Glutamatergic neuron (in vitro differentiated cells): ENCODE data around the gene GNB1. TPM values are rescaled to one million over a fixed set of nuclear protein-coding genes. Genes with fewer than 3 reads are reported as not detected.
A peak's percentile ranks its signal among the peaks of the same experiment; 100 is the strongest.

Source experiments
- DNase-seq: peaks from one replicate; pipeline ENCODE4 v3.0.0; 2022
- H3K27ac Mint-ChIP-seq: one replicate; pipeline ENCODE4 v1.8.0; 2020; ENCODE audit warnings: mild to moderate bottlenecking, mixed read lengths, inconsistent platforms; ENCODE audit not compliant: unreplicated experiment
- H3K27me3 Mint-ChIP-seq: one replicate; pipeline ENCODE4 v1.8.0; 2020; ENCODE audit warnings: mild to moderate bottlenecking, moderate library complexity, mixed read lengths, inconsistent platforms; ENCODE audit not compliant: unreplicated experiment
- H3K36me3 Mint-ChIP-seq: one replicate; pipeline ENCODE4 v1.8.0; 2020; ENCODE audit warnings: mild to moderate bottlenecking, mixed read lengths, inconsistent platforms; ENCODE audit not compliant: unreplicated experiment
- H3K4me1 Mint-ChIP-seq: one replicate; pipeline ENCODE4 v1.8.0; 2020; ENCODE audit warnings: mild to moderate bottlenecking, low read depth, mixed read lengths, inconsistent platforms; ENCODE audit not compliant: unreplicated experiment
- H3K4me3 Mint-ChIP-seq: one replicate; pipeline ENCODE4 v1.8.0; 2020; ENCODE audit warnings: mild to moderate bottlenecking, mixed read lengths, inconsistent platforms; ENCODE audit not compliant: unreplicated experiment
- H3K9me3 Mint-ChIP-seq: one replicate; pipeline ENCODE4 v1.8.0; 2020; ENCODE audit warnings: mild to moderate bottlenecking, moderate library complexity, mixed read lengths, inconsistent platforms; ENCODE audit not compliant: unreplicated experiment
- total RNA-seq: library from RNA; stranded (reverse); fragmentation: NEBNext Ultra II Directional; extraction: Animal tissue kit (Norgen Biotek cat#: 25700); gene quantifications from one replicate; pipeline ENCODE4 v1.2.1, GENCODE V29; 2021; ENCODE audit not compliant: unreplicated experiment
- TF ChIP-seq, protein P1 (sequence below): fragments of 200-600 bp; sonication (generic); IDR thresholded peaks from one replicate; pipeline ENCODE4 v1.5.0; 2021; ENCODE audit not compliant: partially characterized antibody, unreplicated experiment

Gene GNB1
- total RNA-seq, 1 donor from 2014 or later = 734 TPM

DNA sequence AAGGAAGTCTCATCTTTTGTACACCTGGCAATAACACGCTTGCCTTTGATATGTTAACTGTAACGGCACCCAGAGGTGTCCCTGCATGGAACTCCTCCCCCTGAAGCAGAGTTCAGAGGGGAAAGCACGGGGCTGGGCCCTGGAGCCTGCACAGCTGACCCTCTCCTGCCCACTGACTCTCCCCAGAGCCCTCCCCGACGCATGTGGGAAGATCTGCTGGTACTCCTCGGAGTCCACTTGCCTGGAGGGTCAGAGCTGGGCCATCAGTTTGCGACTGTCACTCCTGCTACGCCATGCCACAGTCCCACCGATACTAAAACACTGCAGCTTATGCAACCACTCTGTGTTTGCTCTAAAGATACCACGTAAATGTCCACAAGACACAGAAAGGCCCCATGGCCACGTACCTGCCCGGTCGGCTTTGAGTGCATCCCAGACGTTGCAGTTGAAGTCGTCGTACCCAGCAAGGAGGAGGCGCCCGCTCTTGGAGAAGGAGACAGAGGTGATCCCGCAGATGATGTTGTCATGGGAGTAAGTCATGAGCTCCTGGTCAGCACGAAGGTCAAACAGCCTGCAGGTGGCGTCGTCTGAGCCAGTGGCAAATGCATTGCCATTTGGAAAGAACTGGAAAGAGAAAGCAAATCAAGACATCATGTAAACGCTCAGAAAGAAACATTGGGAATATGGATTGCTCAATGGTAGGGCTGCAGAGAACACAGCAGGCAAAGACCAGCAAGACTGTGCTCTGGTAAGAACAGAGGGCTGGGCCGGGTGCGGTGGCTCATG, 102.0 kb downstream of the GNB1 start:
- Mint-ChIP-seq H3K27me3 (peaks cover 19% of the 10 kb centered on the region), H3K36me3 (no peaks in the 10 kb centered on the region), H3K4me1 (peaks cover 33% of the 10 kb centered on the region), H3K4me3 (peak overlapping the region; percentile 72), H3K27ac (peak overlapping the region; percentile 96), H3K9me3 (peaks cover 30% of the 10 kb centered on the region)
- TF ChIP-seq, protein P1, sequence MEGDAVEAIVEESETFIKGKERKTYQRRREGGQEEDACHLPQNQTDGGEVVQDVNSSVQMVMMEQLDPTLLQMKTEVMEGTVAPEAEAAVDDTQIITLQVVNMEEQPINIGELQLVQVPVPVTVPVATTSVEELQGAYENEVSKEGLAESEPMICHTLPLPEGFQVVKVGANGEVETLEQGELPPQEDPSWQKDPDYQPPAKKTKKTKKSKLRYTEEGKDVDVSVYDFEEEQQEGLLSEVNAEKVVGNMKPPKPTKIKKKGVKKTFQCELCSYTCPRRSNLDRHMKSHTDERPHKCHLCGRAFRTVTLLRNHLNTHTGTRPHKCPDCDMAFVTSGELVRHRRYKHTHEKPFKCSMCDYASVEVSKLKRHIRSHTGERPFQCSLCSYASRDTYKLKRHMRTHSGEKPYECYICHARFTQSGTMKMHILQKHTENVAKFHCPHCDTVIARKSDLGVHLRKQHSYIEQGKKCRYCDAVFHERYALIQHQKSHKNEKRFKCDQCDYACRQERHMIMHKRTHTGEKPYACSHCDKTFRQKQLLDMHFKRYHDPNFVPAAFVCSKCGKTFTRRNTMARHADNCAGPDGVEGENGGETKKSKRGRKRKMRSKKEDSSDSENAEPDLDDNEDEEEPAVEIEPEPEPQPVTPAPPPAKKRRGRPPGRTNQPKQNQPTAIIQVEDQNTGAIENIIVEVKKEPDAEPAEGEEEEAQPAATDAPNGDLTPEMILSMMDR = peak; percentile 24
- DNase-seq = peak; percentile 72

DNA sequence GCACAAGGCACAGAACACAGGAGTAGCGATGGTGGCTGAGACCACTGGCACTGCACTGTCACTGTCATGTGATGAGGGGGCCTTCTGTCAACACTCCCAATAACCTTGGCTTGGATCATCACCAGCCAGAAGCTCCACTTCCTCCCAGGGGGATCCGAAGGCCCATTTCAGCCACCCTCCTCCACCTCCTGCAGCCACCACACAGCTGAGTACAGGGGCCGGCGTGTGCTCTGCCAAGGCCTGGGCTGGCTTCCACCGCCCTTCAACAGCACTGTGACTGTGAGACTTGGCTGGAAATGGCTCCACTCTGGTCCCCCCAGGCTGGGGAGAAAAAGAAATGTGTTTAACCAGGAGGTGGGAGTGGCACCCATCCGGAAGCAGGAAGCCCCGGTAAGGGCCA, 102.8 kb downstream of the GNB1 start:
- DNase-seq = peak; percentile 65
- Mint-ChIP-seq H3K4me3 (no peak overlapping the region), H3K4me1 (peaks cover 28% of the 10 kb centered on the region), H3K27ac (peak overlapping the region; percentile 96), H3K36me3 (no peaks in the 10 kb centered on the region), H3K9me3 (peaks cover 30% of the 10 kb centered on the region), H3K27me3 (peaks cover 21% of the 10 kb centered on the region)
- TF ChIP-seq, protein P1 = no peak

DNA sequence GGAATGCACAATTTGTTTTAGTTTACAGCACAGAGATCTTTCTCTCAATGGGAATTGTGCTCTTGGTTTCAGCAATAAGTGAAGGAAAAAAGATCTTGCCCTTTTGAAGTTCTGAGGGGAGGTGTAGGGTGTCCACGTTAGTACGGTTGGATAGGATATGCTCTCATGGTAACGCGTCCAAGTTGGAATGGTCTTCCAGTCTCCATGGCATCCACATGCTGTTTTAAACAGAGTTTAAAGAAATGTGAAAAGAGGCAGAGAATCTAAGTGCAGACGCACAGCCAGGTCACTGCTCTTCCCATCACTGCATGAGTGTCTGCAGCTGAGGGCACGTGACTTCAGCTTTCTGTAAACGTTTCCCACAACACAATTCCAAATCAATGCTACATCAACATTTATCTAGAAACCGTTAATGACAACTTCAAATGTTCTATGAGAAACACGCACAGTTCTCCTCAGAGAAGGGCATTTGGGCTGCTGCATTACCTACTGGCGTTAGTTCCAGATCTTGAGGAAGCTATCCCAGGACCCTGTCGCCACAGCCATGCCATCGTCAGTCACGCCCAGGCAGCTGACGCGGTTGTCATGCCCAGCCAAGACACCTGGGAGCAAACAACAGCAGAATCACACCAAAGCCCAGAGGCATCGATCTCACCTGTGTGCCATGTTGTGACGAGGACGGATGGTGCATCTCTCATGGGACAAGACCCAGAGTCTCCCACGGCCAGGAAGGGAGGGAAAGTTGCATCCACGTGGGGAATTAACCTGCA, 103.9 kb downstream of the GNB1 start:
- peaks cover 29% of the 10 kb centered on the region for H3K4me1 Mint-ChIP-seq
- peaks cover 30% of the 10 kb centered on the region for H3K9me3 Mint-ChIP-seq
- H3K4me3 Mint-ChIP-seq = no peak overlapping the region
- no peak for DNase-seq
- H3K36me3 Mint-ChIP-seq = no peaks in the 10 kb centered on the region
- H3K27ac Mint-ChIP-seq = peak overlapping the region; percentile 96
- peaks cover 21% of the 10 kb centered on the region for H3K27me3 Mint-ChIP-seq
- TF ChIP-seq, protein P1 = no peak

DNA sequence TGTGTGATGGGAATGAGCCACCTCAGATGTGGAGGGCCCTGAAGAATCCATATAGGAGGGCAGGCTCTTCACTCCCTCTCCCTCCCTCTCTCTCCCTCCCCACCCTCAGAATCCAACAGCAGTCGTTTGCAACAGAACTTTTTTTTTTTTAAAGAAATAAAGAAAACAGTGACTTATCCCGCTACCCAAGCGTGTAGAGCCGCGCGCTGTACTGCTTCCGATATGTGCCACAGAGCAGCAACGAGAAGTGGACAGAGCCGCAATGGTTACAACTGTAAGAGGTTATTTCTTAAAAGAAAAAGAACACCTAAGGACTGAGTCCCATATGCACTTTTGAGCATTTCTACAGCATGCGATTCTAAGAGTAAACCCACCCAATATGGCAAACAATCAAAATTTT, 105.2 kb downstream of the GNB1 start:
- H3K27ac Mint-ChIP-seq = no peak overlapping the region
- TF ChIP-seq, protein P1 = no peak
- peaks cover 29% of the 10 kb centered on the region for H3K4me1 Mint-ChIP-seq
- no peak overlapping the region for H3K4me3 Mint-ChIP-seq
- peaks cover 25% of the 10 kb centered on the region for H3K27me3 Mint-ChIP-seq
- DNase-seq = no peak
- H3K9me3 Mint-ChIP-seq = peaks cover 31% of the 10 kb centered on the region
- H3K36me3 Mint-ChIP-seq = no peaks in the 10 kb centered on the region

DNA sequence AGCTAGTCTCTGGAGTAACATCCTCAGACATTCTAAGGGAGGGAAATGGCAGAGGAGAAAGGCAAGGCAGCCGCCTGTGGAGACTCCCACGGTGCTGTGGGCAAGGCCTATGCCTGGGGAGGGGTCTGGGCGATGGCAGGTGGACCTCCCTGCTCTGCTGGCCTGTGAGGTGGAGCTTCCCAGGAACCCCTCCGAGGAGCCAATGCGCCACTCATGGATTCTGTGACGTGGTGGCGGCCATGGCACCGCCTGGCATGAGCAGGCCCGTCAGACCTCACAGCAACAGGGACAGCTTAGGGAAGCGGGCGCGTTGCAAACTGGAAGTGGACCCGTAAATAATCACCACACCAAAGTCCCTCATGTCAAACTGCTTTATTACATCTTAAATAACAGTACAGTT, 106.0 kb downstream of the GNB1 start:
- Mint-ChIP-seq H3K27ac (no peak overlapping the region), H3K4me1 (peaks cover 27% of the 10 kb centered on the region), H3K4me3 (no peak overlapping the region), H3K9me3 (peaks cover 26% of the 10 kb centered on the region), H3K27me3 (peaks cover 26% of the 10 kb centered on the region), H3K36me3 (no peaks in the 10 kb centered on the region)
- TF ChIP-seq, protein P1 = no peak
- DNase-seq = no peak
